IMR-90 (cell line): ENCODE data around the gene LYPD5. TPM values are rescaled to one million over a fixed set of nuclear protein-coding genes. Genes with fewer than 3 reads are reported as not detected.

Source experiments
- ATAC-seq: fragments of 200-7000 bp; cut with Tn5 transposase; 2 replicates; pipeline ENCODE4 v1.9.1; 2020; ENCODE audit warnings: low read depth, mild to moderate bottlenecking, moderate library complexity
- BruUV-seq: library from RNA; stranded (reverse); fragments of 400-500 nt; replicated peaks from 2 replicates; lab custom pipeline; 2021; lab: Mats Ljungman, UMichigan
- CTCF ChIA-PET: fragments of 300-600 bp; formaldehyde crosslinking; extraction: SDS; loops from one replicate; lab custom pipeline; 2021; ENCODE audit warnings: antibody characterized with exemption; lab: Yijun Ruan, JAX
- POLR2A ChIA-PET: fragments of 300-600 bp; sonication (Branson Sonifier 250); formaldehyde crosslinking; loops from one replicate; lab custom pipeline; 2022; ENCODE audit warnings: antibody characterized with exemption; ENCODE audit not compliant: unreplicated experiment; lab: Charles Lee
- DNase-seq: peaks from one replicate; pipeline ENCODE4 v3.0.0; 2013
- H2AFZ ChIP-seq: replicated peaks from 2 replicates; pipeline ENCODE3; 2013; ENCODE audit warnings: low read length, mild to moderate bottlenecking; ENCODE audit not compliant: poor library complexity
- H2AK5ac ChIP-seq: 2 replicates; pipeline ENCODE4 v1.6.1; 2013; ENCODE audit warnings: low read depth, low read length, inconsistent platforms
- H2AK9ac ChIP-seq: replicated peaks from 2 replicates; pipeline ENCODE3; 2013; ENCODE audit warnings: mild to moderate bottlenecking, low read depth, low read length, moderate library complexity; ENCODE audit not compliant: poor library complexity
- H2BK120ac ChIP-seq: 2 replicates; pipeline ENCODE4 v1.6.1; 2013; ENCODE audit warnings: low read depth, low read length, inconsistent platforms
- H2BK15ac ChIP-seq: 3 replicates; pipeline ENCODE4 v1.6.1; 2013; ENCODE audit warnings: low read depth, low read length, inconsistent platforms
- H2BK20ac ChIP-seq: 2 replicates; pipeline ENCODE4 v1.6.1; 2013; ENCODE audit warnings: low read depth, mild to moderate bottlenecking, inconsistent platforms, low read length, moderate library complexity
- H2BK5ac ChIP-seq: 2 replicates; pipeline ENCODE4 v1.6.1; 2013; ENCODE audit warnings: mild to moderate bottlenecking, low read depth, low read length, inconsistent platforms; ENCODE audit not compliant: poor library complexity, severe bottlenecking
- H3K14ac ChIP-seq: replicated peaks from 2 replicates; pipeline ENCODE4 v1.6.1; 2013; ENCODE audit warnings: low read depth, low read length, inconsistent platforms
- H3K18ac ChIP-seq: 2 replicates; pipeline ENCODE4 v1.6.1; 2013; ENCODE audit warnings: low read depth, low read length, control low read depth
- H3K23ac ChIP-seq: 2 replicates; pipeline ENCODE4 v1.6.1; 2013; ENCODE audit warnings: low read depth, low read length, inconsistent platforms
- H3K27ac ChIP-seq: 2 replicates; pipeline ENCODE4 v1.5.1; 2013; ENCODE audit warnings: mild to moderate bottlenecking, control low read depth, low read length; ENCODE audit not compliant: insufficient read depth
- H3K27me3 ChIP-seq: 2 replicates; pipeline ENCODE4 v1.6.1; 2013; ENCODE audit warnings: low read length; ENCODE audit not compliant: control insufficient read depth, insufficient read depth
- H3K36me3 ChIP-seq: 2 replicates; pipeline ENCODE4 v1.6.1; 2013; ENCODE audit warnings: low read length, mixed read lengths; ENCODE audit not compliant: control insufficient read depth, insufficient read depth
- H3K4ac ChIP-seq: 2 replicates; pipeline ENCODE4 v1.6.1; 2013; ENCODE audit warnings: low read depth, low read length, inconsistent platforms
- H3K4me1 ChIP-seq: 2 replicates; pipeline ENCODE4 v1.6.1; 2013; ENCODE audit warnings: low read length, mixed read lengths; ENCODE audit not compliant: control insufficient read depth, insufficient read depth
- H3K4me2 ChIP-seq: 2 replicates; pipeline ENCODE4 v1.6.1; 2013; ENCODE audit warnings: low read depth, mild to moderate bottlenecking, control low read depth, low read length, moderate library complexity
- H3K4me3 ChIP-seq: 2 replicates; pipeline ENCODE4 v1.5.1; 2013; ENCODE audit warnings: low read depth, mild to moderate bottlenecking, control low read depth, low read length, moderate library complexity; ENCODE audit not compliant: insufficient read depth
- H3K56ac ChIP-seq: 2 replicates; pipeline ENCODE4 v1.6.1; 2013; ENCODE audit warnings: low read length, inconsistent platforms; ENCODE audit not compliant: insufficient read depth; ENCODE audit errors: extremely low read depth
- H3K79me1 ChIP-seq, 2 experiments: 2 replicates each; pipeline ENCODE4 v1.6.1; 2013; ENCODE audit warnings: low read length in 2 of 2, inconsistent platforms in 1 of 2, low read depth in 1 of 2
- H3K9ac ChIP-seq: 2 replicates; pipeline ENCODE4 v1.6.1; 2013; ENCODE audit warnings: low read depth, low read length, control low read depth
- H3K9me1 ChIP-seq: 2 replicates; pipeline ENCODE4 v1.6.1; 2013; ENCODE audit warnings: low read length, inconsistent platforms; ENCODE audit not compliant: insufficient read depth
- H3K9me3 ChIP-seq: 2 replicates; pipeline ENCODE4 v1.6.1; 2013; ENCODE audit warnings: low read length; ENCODE audit not compliant: control insufficient read depth, insufficient read depth
- H4K20me1 ChIP-seq: 2 replicates; pipeline ENCODE4 v1.6.1; 2013; ENCODE audit warnings: low read length, inconsistent platforms; ENCODE audit not compliant: insufficient read depth
- H4K5ac ChIP-seq: 2 replicates; pipeline ENCODE4 v1.6.1; 2013; ENCODE audit warnings: mild to moderate bottlenecking, low read depth, low read length, control low read depth
- H4K8ac ChIP-seq, 2 experiments: 2 replicates each; pipeline ENCODE4 v1.6.1; 2013; ENCODE audit warnings: low read depth in 2 of 2, low read length in 2 of 2, control low read depth in 1 of 2, inconsistent platforms in 1 of 2
- H4K91ac ChIP-seq: 2 replicates; pipeline ENCODE4 v1.6.1; 2013; ENCODE audit warnings: low read depth, low read length, inconsistent platforms; ENCODE audit not compliant: insufficient read depth
- BHLHE40 ChIP-seq: fragments of 150-350 bp; IDR thresholded peaks from 2 replicates; pipeline ENCODE4 v1.6.1; 2016; ENCODE audit warnings: mild to moderate bottlenecking, low read depth, low read length
- CEBPB ChIP-seq: IDR thresholded peaks from 2 replicates; pipeline ENCODE4 v1.6.1; 2012; ENCODE audit warnings: low read depth, low read length, improper control_type of control experiment
- CTCF ChIP-seq: conservative IDR thresholded peaks from 2 replicates; pipeline ENCODE4 v1.5.1; 2012; ENCODE audit warnings: mild to moderate bottlenecking, low read depth, low read length, improper control_type of control experiment
- ELK1 ChIP-seq: fragments of 150-350 bp; IDR thresholded peaks from 2 replicates; pipeline ENCODE4 v1.6.1; 2016; ENCODE audit warnings: low read depth, mild to moderate bottlenecking, low read length, moderate library complexity, borderline replicate concordance
- FOS ChIP-seq: fragments of 150-350 bp; IDR thresholded peaks from 2 replicates; pipeline ENCODE4 v1.6.1; 2016; ENCODE audit warnings: low read depth, low read length
- MAZ ChIP-seq: IDR thresholded peaks from 2 replicates; pipeline ENCODE4 v1.6.1; 2012; ENCODE audit warnings: low read depth, mild to moderate bottlenecking, low read length, improper control_type of control experiment, moderate library complexity, borderline replicate concordance
- MXI1 ChIP-seq: IDR thresholded peaks from 2 replicates; pipeline ENCODE4 v1.6.1; 2012; ENCODE audit warnings: low read depth, mild to moderate bottlenecking, low read length, moderate library complexity, borderline replicate concordance
- NFE2L2 ChIP-seq: fragments of 150-350 bp; IDR thresholded peaks from 2 replicates; pipeline ENCODE4 v1.6.1; 2016; ENCODE audit warnings: low read depth, mild to moderate bottlenecking, low read length
- POLR2A ChIP-seq: IDR thresholded peaks from 2 replicates; pipeline ENCODE4 v1.6.1; 2012; ENCODE audit warnings: mild to moderate bottlenecking, low read depth, low read length
- RCOR1 ChIP-seq: IDR thresholded peaks from 2 replicates; pipeline ENCODE4 v1.6.1; 2012; ENCODE audit warnings: mild to moderate bottlenecking, low read length, improper control_type of control experiment; ENCODE audit not compliant: insufficient replicate concordance
- RFX5 ChIP-seq: IDR thresholded peaks from 2 replicates; pipeline ENCODE4 v1.8.0; 2012; ENCODE audit warnings: low read depth, mild to moderate bottlenecking, low read length, moderate library complexity
- SMC3 ChIP-seq: fragments of 150-350 bp; IDR thresholded peaks from 2 replicates; pipeline ENCODE4 v1.6.1; 2016; ENCODE audit warnings: low read depth, mild to moderate bottlenecking, antibody characterized with exemption, low read length, moderate library complexity
- USF2 ChIP-seq: fragments of 150-350 bp; IDR thresholded peaks from 2 replicates; pipeline ENCODE4 v1.6.1; 2017; ENCODE audit warnings: mild to moderate bottlenecking, antibody characterized with exemption, low read length, low read depth
- WGBS, 2 experiments: methylation state at CpG; one replicate each; pipeline versions ENCODE4 v1.1.5 to v1.1.7; 2013; ENCODE audit warnings: missing lambda C conversion rate in 2 of 2; ENCODE audit not compliant: insufficient read length in 1 of 2; ENCODE audit errors: extremely low coverage in 2 of 2; 5-methylcytosine and 5-hydroxymethylcytosine counted together
- dilution Hi-C: fragments of 300-500 bp; cut with HindIII; formaldehyde crosslinking; loops from one replicate; pipeline ENCODE4 v1.14.3; 2018; ENCODE audit warnings: low sequenced_read_pairs; ENCODE audit not compliant: unreplicated experiment
- in situ Hi-C: fragments of 300-500 bp; cut with MboI; formaldehyde crosslinking; loops from 3 replicates; pipeline ENCODE4 v1.14.3; 2019; ENCODE audit warnings: low sequenced_read_pairs, inconsistent platforms, mixed read lengths
- intact Hi-C: fragments of 100-400 bp; cut with micrococcal nuclease; formaldehyde crosslinking; loops from 2 replicates; pipeline ENCODE4 v1.10.0; 2022
- polyA plus RNA-seq, 3 experiments: library from polyadenylated mRNA; depleted of rRNA; stranded (reverse); fragments of >200 nt; gene quantifications; 2 replicates each; pipeline ENCODE4 v1.2.3, GENCODE V29; 2012; ENCODE audit warnings: low replicate concordance in 1 of 3
- total RNA-seq: library from RNA; depleted of rRNA; stranded (reverse); fragments of >200 nt; gene quantifications from 2 replicates; pipeline ENCODE4 v1.2.3, GENCODE V29; 2012

Gene LYPD5
- total and polyA plus RNA-seq, 2 of the 4 experiments (the other 2 are of a cell fraction): 0.31 to 0.36 TPM

- intact Hi-C loops: no loop called here
- Histone ChIP-seq H2AK9ac (no peak overlapping the region), H3K14ac (no peak overlapping the region), H3K79me1 (no peaks in the 10 kb centered on the region), H4K8ac (no peak overlapping the region), H4K20me1 (no peaks in the 10 kb centered on the region), H3K9ac (no peak overlapping the region), H3K36me3 (no peaks in the 10 kb centered on the region), H2AK5ac (no peak overlapping the region), H3K9me1 (no peaks in the 10 kb centered on the region), H3K18ac (no peak overlapping the region), H3K27me3 (peaks cover 9% of the 10 kb centered on the region), H2BK15ac (no peak overlapping the region), H3K4ac (no peak overlapping the region), H2AFZ (no peak overlapping the region), H3K23ac (no peak overlapping the region), H2BK5ac (no peak overlapping the region), H3K27ac (no peak overlapping the region), H3K4me1 (no peaks in the 10 kb centered on the region), H3K9me3 (no peaks in the 10 kb centered on the region), H4K91ac (no peak overlapping the region), H3K4me2 (no peak overlapping the region), H2BK120ac (no peak overlapping the region), H2BK20ac (no peak overlapping the region), H4K5ac (no peak overlapping the region), H3K56ac (no peak overlapping the region), H3K4me3 (no peak overlapping the region)
- DNase-seq: no peak
- TF ChIP-seq FOS (no peak), USF2 (no peak), ELK1 (no peak), RCOR1 (no peak), SMC3 (no peak), POLR2A (no peak), CTCF (no peak), BHLHE40 (no peak), MAZ (no peak), NFE2L2 (no peak), CEBPB (no peak), RFX5 (no peak), MXI1 (no peak)
- ChIA-PET CTCF (no interaction called here), POLR2A (no interaction called here)
- ATAC-seq: no peak
- in situ Hi-C loops: no loop called here
- dilution Hi-C loops: no loop called here
- no TSS peak for BruUV-seq
- WGBS, 2 experiments: no CpG with 5 or more reads among the region's 1 CpG
These were observed 9.6 kb upstream of the LYPD5 start for GRCh38 chr19:43811837-43812236.
